Small intestine (tissue), 7 donors: Measurements from ENCODE around the gene KCNJ12. TPM values are rescaled to one million over a fixed set of nuclear protein-coding genes. Genes with fewer than 3 reads are reported as not detected.
A peak's percentile ranks its signal among the peaks of the same experiment; 100 is the strongest.
"Not testable (repeated sequence)": the region's sequence is repeated elsewhere in the genome, so short reads cannot be mapped to it uniquely, and the experiment has no call there.

Experiments used
- DNase-seq, 2 donors: peaks; one replicate each; pipeline versions ENCODE4 v3.0.0 to v3.0.0-alpha.2; 2013
- FAIRE-seq: peaks from 2 replicates; lab custom pipeline; 2012; peaks lifted over from hg19 to GRCh38; lab: Jason Lieb, UNC
- H3K27ac ChIP-seq, 3 donors: one replicate each; pipeline ENCODE4 v1.5.1; 2013; ENCODE audit warnings: low read length in 2 of 3, mild to moderate bottlenecking in 2 of 3, control low read depth in 1 of 3, inconsistent platforms in 1 of 3, low read depth in 1 of 3, moderate library complexity in 1 of 3
- H3K27me3 ChIP-seq, 3 donors: one replicate each; pipeline ENCODE4 v1.6.1; 2013; ENCODE audit warnings: low read length in 3 of 3, inconsistent platforms in 1 of 3; ENCODE audit not compliant: control insufficient read depth in 3 of 3, insufficient read depth in 3 of 3
- H3K36me3 ChIP-seq, 3 donors: one replicate each; pipeline ENCODE4 v1.6.1; 2013; ENCODE audit warnings: low read length in 3 of 3, inconsistent platforms in 1 of 3, low read depth in 1 of 3, mild to moderate bottlenecking in 1 of 3, moderate library complexity in 1 of 3; ENCODE audit not compliant: control insufficient read depth in 3 of 3, insufficient read depth in 2 of 3
- H3K4me1 ChIP-seq, 3 donors: one replicate each; pipeline ENCODE4 v1.6.1; 2013; ENCODE audit warnings: low read length in 2 of 3, inconsistent platforms in 1 of 3, low read depth in 1 of 3, mild to moderate bottlenecking in 1 of 3, moderate library complexity in 1 of 3; ENCODE audit not compliant: control insufficient read depth in 3 of 3, insufficient read depth in 2 of 3
- H3K4me3 ChIP-seq, 3 donors: one replicate each; pipeline ENCODE4 v1.5.1; 2013; ENCODE audit warnings: low read length in 3 of 3, control low read depth in 1 of 3, inconsistent platforms in 1 of 3, low read depth in 1 of 3, mild to moderate bottlenecking in 1 of 3, moderate library complexity in 1 of 3
- H3K9me3 ChIP-seq, 2 donors: one replicate each; pipeline ENCODE4 v1.6.1; 2013; ENCODE audit warnings: low read depth in 1 of 2, low read length in 1 of 2; ENCODE audit not compliant: control insufficient read depth in 2 of 2, insufficient read depth in 1 of 2
- WGBS, 3 donors: extraction: QIAGEN DNeasy Blood & Tissue Kit; methylation state at CpG; one replicate each; pipeline ENCODE4 v1.1.7; 2013; 5-methylcytosine and 5-hydroxymethylcytosine counted together
- polyA plus RNA-seq, 4 donors: library from polyadenylated mRNA; stranded (reverse) in 3 of 4; unstranded in 1 of 4; fragments of 200-250 nt in 3 of 4; fragments of 120-200 nt in 1 of 4; gene quantifications; one replicate each; pipeline versions ENCODE4 v1.2.1 to v1.2.3, GENCODE V29; 2013
- donor health status: healthy with polysubstance abuse.
- donor health status: control.
- donor health status: control.
- donor health status: Bipolar disorder and iron deficiency.
- donor health status: healthy.

Gene KCNJ12
- polyA plus RNA-seq, 4 donors, result 2.0 to 17.8 TPM; not detected in 2

DNA sequence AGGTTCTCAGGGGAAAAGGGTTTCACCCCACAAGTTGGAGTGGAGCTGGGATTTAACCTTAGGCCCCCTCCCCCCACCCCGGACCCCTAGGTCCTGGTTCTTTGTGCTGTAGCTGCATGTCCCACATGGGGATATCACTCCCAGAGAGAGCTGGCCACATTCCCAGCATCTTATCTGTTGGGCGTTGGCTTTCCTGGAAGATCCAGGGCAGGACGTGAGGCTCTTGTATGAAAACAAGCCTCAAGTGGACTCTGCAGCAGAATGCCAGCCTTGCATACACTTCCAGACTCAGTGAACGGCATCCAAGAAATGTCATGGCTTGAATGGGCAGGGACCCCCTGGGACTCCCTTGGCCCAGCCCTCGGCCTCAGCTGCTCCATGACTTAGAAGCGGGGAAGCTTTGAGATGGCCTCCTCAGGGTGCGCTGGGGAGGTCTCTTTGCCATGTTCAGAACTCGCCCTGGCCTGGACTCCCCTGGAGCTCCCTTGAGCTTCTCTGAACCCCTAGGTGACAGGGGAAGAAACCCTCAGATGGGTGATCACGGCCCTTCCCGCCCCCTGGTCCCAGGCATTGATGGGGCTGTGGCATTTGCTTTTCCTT lies 29.4 kb upstream of the KCNJ12 start:
- not testable (repeated sequence) for H3K9me3 ChIP-seq, H3K4me1 ChIP-seq, H3K36me3 ChIP-seq, H3K4me3 ChIP-seq, H3K27me3 ChIP-seq, H3K27ac ChIP-seq, FAIRE-seq
- 31 to 57% (median 35%) methylated on average over 6 to 10 of the region's 10 CpGs for WGBS, 3 donors
- peak; percentile 61 to 73 for DNase-seq

- not testable (repeated sequence) for H3K4me1 ChIP-seq, H3K4me3 ChIP-seq, FAIRE-seq, H3K9me3 ChIP-seq, H3K36me3 ChIP-seq, DNase-seq, H3K27me3 ChIP-seq, H3K27ac ChIP-seq
- 75 to 100% methylated on average over 1 to 3 of the region's 6 CpGs; no CpG with 5 or more reads in 1 of the 3 donors for WGBS, 3 donors
Observed at GRCh38 chr17:21347660-21348059, 28.5 kb upstream of the KCNJ12 start.

- not testable (repeated sequence) for H3K4me3 ChIP-seq, H3K9me3 ChIP-seq, H3K36me3 ChIP-seq, H3K27ac ChIP-seq, FAIRE-seq, H3K4me1 ChIP-seq, H3K27me3 ChIP-seq, DNase-seq
- WGBS, 3 donors, result 71 to 80% (median 77%) methylated on average over 10 of the region's 14 CpGs
Observed at GRCh38 chr17:21348081-21348925, 27.9 kb upstream of the KCNJ12 start.

- not testable (repeated sequence) for H3K27ac ChIP-seq, H3K27me3 ChIP-seq, H3K9me3 ChIP-seq, FAIRE-seq, H3K4me1 ChIP-seq, H3K4me3 ChIP-seq, H3K36me3 ChIP-seq, DNase-seq
- 74 to 84% (median 79%) methylated on average over 4 to 5 of the region's 7 CpGs for WGBS, 3 donors
Observed at GRCh38 chr17:21348926-21349261, 27.3 kb upstream of the KCNJ12 start.

DNA sequence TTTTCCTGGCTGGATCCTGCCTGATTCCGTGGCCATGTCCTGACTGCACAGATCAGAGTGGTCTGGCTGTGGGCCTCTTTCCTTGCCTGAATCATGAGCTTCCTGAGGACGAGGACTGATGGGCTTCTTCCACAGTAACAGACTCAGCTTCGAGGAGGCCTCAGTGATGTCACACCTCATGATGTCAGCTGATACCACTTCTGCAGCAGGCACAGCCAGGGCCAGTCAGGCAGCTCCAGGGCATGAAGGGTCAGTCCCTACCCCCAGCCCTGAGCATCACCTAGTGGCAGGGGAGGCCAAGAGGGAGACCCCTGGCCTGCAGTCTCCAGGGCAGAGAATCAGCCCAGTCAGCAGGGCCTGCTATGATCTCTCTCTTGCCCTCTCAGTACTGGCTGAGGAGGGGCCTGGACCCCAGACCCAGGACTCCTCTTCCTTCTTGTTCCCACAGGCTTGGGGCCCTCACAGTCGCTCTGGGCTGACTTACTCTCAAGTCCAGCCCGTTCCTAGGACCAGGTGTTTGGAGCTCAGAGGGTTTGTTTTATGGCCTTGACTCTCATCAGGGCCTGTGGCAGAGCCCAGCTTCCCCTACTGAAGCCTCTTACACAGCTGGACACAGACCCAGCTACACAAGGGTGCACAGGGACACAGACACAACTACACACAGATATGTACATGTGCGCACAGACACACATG lies 26.7 kb upstream of the KCNJ12 start:
- 64 to 74% (median 68%) methylated on average over 5 of the region's 6 CpGs for WGBS, 3 donors
- not testable (repeated sequence) for DNase-seq, H3K36me3 ChIP-seq, H3K27me3 ChIP-seq, H3K4me3 ChIP-seq, H3K4me1 ChIP-seq, H3K27ac ChIP-seq, FAIRE-seq, H3K9me3 ChIP-seq

DNA sequence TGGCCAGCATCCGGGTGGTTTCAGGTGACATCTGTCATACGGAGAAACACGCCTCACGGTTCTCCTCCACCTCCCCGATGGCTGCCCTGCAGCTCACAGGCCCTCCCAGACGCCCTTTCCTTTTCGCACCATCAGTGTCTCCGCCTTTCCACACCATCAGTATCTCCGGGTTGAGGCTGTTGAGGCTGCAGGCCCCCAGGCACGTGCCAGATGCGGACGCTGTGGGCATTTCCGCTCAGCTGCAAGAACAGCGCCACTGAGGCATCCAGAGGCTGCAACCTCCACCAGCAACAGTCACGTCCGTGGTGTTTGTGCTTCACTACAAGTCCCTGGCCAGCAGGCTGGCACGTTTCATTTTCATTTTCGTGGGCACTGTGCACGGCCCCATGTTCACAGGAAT lies 25.7 kb upstream of the KCNJ12 start:
- H3K4me1 ChIP-seq, H3K27me3 ChIP-seq, H3K36me3 ChIP-seq, H3K4me3 ChIP-seq, FAIRE-seq, DNase-seq, H3K9me3 ChIP-seq, H3K27ac ChIP-seq: not testable (repeated sequence)
- WGBS, 3 donors, result 74 to 80% (median 78%) methylated on average over 15 to 19 of the region's 19 CpGs

DNA sequence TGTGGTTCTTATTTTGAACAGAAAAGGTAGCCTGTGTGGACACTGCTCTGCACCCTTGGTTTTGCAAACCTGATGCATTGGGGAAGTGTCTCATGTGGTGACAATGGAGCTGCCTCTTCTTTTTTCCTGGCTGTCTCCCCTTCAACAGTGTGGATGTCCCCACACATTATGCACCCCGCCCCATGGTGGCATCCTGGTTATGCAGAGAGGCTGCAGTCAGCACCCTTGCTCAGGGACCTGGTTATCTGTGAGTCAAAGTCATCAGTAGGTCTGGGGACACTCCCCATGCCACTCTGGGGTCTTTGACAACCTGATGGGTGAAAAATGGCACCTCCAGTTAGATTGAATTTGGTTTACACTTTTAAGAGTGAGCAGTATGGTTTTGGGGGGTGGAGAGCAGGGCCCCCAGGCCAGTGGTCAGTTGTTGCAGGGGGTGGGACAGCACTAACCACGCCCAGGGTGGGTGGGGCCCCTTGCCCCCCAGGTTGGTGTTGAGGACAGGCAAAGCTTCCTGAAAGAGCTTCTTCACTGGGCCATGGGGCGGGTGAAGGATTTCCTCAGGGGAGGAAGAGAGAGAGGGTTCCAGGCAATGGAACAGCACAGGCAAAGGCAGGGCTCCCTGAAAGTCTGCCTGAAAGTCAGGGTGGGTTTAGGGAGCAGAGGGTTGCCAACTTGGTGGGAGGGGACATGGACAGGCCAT lies 24.6 kb upstream of the KCNJ12 start:
- FAIRE-seq, result no peak
- no peaks in the 10 kb centered on the region for H3K9me3 ChIP-seq
- no peaks in the 10 kb centered on the region for H3K4me1 ChIP-seq
- H3K27me3 ChIP-seq, result no peaks in the 10 kb centered on the region
- no peaks in the 10 kb centered on the region for H3K36me3 ChIP-seq
- H3K27ac ChIP-seq, result no peak overlapping the region
- 63 to 65% (median 64%) methylated on average over 3 of the region's 3 CpGs for WGBS, 3 donors
- no peak for DNase-seq
- H3K4me3 ChIP-seq, result no peak overlapping the region
